Measurements from ENCODE around the gene MORN1.

MORN1 gene

DNA sequence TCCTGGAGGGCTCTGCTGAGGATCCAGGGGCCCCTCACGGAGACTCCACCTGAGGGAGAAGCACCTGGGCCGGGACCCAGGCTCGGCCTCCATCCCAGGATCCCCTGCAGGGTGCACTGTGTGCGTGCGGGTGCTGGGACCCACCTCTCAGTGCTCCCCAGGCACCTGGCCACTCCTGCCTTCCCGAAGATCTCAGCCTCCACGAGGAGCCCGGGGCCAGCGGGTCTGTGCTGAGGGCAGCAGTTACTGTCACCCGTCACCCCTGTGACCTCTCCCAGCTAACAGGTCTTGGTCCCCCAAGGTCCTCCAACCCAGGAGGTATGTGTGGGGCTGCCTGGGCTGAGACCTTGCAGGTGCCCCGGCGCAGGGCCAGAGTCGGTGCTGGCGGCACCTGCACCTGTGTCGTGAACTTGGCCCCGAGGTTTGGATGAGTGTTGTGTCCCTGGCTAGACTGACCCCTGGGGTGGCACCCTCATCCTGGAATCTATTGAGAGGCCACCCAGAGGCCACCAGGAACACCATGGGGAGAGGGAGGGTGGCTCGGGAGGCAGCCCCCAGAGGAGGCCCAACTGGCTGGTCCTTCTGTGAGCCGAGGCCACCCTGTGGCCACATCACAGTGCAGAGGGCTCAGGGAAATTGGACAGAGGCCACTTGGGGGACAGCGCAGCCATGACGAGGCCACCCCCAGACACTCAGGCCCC lies 17.7 kb downstream of the MORN1 start:
- DNase-seq (ENCODE audit: low read depth), result no peak

DNA sequence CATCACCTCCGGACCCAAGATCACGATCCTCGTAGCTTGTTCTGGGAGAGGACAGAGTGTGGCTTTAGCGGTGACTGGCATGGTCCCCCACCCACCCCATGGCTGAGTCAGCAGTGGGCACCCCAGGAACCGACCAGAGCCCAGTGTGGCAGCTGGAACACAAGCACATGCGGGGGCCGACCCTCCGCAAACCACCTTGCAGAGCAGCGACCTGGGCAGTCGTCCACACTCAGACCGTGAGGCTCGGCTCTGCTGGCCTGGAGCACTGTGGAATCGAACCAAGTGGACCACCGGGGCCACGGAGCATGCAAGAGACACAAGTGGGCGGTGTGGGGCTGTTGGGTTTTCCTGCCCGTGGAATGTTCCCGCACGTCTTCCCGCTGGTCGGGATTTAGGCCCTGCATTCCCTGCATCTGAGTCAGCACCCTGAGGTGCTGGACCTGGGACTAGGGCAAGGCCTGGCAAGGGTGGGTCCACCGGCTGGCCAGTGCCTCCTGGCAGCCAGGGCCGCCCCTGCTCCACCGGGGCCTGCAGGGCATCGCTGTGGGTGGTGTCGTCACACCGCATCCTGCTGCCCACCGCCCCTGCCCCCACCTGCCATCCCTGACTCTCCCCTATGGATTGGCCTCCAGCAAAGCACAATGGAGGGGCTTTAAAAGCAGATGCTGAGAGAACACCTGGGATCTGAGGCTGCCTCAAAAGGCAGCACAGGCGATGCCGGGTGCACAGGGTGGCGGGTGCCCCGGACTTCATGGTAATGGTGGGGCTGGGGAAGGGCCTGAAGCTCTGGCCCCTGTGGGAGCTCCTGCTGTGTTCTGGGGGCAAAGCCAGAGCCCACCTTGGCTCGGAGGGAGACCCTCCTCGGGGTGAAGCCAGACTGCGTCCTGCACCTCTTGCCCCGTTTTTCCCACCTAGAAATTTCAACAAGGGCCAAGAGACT lies 18.5 kb downstream of the MORN1 start:
- no peak for DNase-seq (ENCODE audit: low read depth)

DNA sequence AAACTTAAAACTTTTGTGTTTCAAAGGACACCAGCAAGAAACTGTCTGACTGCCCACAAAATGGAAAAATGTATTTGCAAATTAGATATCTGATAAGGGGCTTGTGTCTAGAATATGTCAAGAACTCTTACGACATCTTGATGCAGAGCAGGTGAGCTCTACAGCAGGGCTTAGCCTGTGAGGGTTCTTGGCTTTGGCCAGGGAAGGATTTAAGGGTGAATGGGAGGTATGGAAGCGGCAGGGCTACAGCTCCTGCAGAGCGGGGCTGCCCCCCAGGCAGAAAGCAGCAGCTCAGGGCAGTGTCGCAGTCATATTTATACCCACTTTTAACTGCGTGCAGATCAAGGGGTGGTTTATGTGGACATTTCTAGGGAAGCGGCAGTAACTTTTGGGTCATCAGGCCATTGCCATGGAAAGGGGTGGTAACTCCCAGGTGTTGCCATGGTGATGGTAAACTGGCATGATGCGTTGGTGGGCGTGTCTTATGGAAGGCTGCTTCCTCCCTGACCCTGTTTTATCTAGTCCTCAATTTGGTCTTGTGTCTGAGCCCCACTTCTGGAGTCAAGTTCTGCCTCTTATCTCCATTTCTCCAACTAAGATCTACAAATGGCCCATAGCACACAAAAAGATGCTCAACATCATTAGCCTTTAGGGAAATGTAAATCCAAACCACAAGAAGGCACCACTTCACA lies 23.2 kb downstream of the MORN1 start:
- no peak for DNase-seq (ENCODE audit: low read depth)

DNA sequence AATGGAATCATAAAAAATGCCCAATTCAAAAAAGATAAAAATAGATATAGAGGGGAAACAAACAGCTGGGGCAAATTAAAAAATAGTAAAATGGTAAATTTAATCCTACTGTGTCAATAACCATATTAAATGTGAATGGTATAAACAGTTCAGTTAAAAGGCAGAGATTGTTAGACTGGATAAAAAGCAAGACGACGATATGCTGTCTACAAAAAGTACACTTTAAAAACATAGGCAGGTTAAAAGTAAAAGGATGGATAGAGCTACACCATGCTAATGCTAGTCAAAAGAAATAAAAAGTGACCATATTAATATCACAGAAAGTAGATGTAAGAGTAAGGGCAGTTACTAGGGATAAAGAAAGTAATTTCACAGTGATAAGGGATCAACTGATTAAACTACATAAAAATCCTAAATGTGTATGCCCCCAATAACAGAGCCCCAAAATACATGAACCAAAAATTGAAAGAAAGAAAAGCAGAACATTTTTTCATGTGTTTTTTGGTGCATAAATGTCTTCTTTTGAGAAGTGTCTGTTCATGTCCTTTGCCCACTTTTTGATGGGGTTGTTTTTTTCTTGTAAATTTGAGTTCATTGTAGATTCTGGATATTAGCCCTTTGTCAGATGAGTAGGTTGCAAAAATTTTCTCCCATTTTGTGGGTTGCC lies 27.4 kb downstream of the MORN1 start:
- no peak for DNase-seq (ENCODE audit: low read depth)

DNA sequence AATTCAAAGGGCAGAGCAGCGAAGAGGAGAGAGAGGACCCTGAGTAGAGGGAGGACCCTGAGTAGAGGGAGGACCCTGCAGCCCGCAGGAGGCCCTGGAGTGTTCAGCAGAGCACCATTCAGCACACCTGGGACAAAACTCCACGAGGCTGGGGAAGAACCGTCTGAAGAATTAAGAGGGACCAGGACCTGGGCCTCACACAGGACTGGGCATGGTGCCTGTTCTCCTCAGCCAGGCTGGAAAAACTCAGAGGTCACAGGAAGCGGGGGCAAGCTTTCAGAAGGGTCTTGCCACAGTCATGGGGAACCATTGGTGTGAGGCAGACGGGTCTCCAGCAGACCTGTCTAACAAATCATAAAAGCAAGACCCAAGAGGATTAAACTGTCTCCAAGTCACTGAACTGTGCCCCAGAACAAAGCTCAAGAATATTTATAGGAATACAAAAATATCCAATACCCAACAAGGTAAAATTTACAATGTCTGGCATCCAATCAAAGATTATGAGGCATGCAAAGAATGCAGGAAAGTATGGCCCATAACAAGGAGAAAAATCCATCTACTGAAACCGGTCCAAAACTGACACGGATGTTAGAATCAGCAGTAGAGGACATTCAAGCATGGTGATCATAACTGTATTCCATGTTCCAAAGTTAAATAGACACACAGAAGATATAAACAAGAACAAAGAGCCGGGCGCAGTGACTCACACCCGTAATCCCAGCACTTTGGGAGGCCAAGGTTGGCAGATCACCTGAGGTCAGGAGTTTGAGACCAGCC lies 30.6 kb downstream of the MORN1 start:
- DNase-seq (ENCODE audit: low read depth), result no peak

DNA sequence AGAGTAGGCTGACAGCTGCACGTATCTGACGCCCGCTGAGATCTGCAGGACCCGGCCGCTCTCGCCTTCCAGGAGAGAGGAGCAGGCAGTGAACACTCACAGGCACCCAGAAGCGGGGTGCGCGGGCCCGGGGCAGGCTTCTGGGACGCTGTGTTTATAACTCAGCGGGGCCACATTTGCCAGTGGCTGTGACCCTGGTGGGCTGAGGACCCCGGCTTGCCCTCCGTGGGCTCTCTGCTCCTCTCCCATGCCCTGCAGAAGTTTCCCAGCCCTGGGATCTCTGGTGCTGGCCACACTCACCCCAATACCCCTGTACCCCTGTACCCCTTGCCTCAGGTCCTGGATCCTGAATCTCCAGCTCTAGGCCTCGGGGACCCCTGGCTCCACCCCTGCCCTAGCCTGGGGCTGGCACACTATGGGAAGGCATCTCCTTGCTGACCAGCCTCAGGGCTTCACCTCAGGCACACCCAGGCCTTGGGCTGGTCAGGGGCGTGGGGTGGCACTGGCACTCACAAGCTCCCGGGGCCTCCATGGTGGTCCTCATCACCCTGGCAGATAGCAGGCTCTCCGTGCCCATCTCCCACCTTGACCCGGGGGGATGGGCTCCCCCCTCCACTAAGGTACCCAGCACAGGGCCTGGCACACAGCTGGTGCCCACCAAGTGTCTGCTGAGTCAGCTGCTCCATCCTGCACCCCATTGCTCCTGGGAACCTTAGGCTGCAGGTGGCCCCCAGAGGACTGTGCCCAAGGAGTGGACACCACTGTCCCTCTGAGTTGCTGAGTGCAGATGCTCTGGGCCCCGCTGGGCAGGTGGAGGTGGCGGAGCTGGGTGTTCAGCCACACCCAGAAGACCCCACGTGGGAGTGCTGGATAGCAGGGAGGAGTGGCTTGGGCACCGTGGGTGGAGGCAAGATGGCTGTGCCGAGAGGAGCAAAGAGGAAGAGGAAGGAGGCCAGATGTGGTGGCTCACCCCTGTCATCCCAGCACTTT lies 32.4 kb downstream of the MORN1 start:
- no peak for DNase-seq (ENCODE audit: low read depth)

DNA sequence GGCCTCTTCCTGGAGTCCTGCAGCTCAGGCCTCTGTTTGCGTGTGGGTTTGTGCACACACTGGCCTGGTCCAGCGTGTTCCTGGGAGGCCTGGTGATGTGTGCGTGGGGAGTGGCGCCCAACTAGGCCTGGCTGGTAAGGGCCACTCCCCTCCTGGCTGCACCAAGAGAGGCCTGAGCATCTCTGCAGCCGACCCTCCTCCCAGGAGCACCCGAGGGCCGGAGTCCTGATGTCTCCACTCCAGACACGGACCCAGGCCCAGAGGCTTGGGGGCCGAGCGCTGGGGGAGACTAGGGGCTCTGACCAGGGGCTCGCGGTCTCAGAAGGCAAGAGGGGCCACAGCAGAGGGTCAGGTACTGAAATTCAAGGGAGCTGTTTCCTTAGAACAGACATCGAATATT lies 33.3 kb downstream of the MORN1 start:
- no peak for DNase-seq (ENCODE audit: low read depth)

DNA sequence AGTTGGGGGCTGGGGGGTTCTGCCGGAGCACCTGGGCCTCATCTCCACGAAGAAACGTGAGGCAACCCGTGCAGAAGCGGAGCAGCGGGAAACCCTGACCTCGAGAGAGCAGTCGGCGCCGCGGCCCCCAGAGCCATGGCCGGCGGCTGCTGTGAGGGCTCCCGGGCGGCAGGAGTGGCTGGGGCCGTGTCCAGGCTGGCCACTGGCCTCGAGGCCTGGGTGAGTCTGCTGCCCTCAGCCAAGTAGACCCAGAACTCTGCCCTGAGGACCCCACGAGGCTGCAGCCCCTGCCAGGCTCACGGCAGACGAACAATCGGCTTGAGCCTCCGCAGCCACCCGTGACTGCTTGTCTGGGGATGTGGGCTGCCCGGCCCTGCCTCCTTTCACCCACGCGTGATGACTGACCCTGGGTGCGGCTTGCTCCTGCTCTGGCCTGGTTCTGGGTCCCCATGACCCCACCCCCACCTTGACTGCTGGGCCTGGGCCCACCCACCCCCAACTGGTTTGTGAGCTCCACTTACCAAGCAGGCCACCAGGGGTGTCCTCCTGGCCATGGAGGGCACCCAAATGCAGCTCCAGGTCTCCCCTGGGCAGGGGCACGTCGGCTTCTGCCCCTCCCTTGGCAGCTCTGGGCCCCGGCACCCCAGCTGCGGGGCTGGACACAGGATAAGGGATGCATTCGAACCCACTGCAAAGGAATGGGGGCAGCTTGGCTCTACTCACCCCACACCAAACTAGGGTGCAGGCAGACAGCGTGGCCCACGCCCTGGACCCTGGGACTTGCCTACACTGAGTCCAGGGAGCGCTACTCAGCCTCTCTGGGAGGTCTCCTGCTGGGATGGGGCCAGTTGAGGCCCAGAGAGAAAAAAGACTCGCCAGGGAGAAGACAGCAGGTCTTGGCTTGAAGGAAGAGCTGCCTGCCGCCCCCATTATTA lies 34.2 kb downstream of the MORN1 start:
- DNase-seq (ENCODE audit: low read depth), result no peak

DNA sequence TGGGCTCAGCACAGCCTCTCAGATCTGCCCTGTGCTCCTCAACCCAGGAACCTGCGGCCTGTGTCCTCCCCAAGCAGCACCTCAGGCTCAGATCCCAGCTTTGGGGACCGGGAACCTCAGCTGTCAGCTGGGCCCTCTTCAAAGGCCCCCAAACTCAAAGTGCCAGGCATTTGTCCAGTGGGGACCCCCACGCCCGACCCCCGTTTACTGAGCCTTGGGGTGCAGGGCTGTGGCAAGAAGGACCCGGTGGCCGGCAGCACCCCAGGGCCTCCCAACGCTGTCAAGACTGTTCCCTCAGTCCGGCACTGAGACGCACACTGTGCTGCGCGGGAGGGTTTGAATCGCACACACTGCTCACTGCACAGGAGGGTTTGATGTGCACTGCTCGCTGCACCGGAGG lies 35.0 kb downstream of the MORN1 start:
- no peak for DNase-seq (ENCODE audit: low read depth)

DNA sequence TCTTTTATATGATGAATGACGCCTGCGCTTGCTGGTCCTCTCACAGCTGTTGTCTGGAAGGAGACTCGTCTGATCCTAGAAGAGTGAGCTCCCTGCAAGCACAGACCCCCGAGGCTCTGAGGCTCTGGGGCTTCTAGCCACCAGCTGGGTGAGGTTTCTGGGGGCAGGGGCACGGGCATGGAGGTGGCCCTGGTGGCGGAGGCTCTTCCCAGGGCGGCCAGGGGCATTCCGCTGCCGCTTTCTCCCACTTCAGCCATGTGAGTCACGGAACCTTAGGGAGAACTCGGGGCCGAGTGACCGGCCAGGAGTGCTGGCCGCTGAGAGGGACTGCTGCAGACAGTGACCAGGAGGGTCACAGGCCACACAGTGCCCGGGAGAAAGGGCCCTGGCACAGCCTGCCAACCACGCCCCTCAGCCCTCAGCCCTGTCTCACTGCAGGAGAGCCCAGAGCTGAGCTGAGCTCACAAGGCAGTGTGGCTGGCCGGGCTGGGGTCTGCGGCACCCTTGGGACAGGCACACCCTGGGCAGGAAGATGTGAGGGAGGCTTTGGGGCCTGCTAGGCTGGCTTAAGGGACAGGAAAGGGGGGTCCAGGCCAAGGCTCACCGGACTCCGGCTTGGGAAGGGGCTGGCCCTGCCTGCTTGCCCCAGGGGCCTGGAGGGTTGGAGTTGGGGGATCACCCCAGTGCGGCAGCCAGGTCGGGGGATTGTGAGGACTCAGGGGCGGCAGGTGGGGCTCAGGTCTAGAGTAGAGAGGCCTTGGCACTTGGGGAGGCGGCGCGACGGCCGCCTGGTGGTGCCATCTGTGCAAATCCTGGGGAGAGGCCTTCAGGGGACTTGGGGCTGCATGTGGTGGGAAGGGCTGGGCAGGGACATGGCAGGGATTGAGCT lies 35.7 kb downstream of the MORN1 start:
- no peak for DNase-seq (ENCODE audit: low read depth)

DNA sequence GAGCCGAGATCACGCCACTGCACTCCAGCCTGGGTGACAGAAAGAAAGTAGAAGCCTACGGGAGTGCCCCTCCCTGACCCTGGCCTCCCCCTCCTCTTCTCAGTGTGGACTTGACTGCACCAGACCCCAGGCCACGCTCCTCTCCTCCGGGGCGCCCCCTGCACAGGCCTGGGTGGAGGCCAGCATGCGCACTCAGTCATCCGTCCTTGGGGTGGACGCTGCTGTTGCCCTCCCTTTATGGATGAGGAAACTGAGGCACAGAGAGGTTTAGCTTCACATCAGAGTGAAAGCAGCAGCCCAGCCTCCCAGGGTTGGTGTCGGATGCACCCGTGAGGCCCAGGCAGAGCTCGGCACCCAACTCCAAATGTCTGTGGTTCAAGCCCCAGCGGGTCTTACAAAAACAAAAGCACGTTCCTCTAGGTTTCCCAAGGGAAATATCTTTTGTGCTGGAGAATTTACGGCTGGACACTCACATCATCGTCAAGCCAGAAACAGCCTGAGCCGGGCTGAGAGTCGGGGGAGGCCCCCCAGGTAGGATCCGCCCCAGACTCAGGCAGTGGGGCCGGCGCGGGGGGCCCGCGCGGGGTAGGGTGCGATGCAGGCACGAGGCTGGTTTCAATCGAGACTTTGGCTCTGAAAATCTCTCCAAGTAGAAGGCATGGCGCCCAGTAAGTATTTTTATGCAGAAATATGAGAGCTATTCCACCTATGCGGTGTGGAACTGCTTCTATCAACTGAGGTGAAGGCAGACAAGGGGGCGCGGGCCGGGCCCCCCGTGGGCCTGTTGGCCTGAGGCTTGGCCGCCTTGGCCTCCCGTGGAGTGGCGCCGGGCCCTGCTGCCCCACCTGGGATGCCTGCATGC lies 36.6 kb downstream of the MORN1 start:
- DNase-seq (ENCODE audit: low read depth), result no peak

DNA sequence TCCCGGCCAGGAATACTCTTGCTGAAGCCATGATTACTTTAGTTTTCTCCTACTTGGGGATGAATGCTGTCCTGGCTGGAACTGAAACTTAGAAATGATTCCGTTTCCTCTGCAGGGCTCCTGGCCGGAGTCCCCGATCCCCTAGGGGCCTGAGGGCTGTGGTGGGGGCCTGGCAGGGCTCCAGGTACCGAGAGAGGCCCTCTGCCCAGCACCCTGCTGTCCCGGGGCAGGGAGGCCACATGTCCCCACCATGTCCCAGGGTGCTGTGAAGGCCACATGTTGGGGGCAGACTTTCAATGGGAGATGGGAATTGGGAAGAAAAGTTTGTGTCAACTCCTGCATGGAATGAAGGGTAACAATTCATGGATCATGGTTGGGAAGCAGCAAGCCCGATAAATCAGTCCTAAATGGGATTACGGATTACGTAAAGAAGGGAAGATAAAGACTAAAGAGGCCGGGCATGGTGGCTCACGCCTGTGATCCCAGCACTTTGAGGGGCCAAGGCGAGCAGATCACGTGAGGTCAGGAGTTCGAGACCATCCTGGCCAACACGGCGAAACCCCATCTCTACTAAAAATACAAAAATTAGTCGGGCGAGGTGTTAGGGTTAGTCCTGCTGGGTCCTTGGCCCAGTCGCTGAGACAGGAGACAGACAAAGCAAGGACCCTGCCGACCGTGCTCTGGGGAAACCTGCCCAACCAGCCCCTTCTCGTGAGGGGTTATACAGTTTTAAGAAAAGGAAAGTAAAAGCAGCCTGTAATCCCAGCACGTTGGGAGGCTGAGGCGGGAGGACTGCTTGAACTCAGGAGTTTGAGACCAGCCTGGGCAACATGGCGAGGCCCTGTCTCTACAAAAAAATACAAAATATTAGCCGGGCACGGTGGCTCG lies 37.6 kb downstream of the MORN1 start:
- no peak for DNase-seq (ENCODE audit: low read depth)

DNA sequence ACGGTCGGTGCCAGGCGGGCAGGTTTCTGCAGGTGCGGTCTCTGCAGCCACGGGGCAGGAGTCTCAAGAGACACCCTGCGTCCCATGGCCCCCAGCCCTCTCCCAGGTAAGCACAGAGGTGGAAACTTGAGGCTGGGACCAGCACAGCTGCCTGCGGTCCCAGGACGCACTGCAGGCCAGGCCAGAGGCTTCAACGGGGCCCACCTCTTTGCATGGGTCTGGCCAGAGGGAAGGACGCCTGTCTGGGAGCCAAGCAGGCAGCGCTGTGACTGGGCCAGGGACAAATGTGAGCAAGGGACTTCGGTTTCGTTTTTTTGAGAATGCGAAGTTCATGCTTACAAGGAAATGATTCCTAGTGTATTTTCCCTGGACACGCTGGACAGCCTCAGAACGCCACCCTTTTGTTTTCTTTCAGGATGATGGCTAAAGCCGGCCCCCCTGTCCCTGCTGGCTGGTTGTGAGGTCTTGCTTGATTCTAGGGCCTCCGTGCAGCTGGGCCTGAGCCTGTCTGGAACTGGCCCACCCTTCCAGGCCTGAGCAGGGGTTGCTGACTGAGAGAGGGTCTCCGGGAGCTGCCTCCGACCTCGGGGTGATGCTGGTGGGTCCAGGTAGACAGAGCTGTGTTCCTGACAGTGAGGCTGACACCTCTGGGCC lies 38.3 kb downstream of the MORN1 start:
- no peak for DNase-seq (ENCODE audit: low read depth)

DNA sequence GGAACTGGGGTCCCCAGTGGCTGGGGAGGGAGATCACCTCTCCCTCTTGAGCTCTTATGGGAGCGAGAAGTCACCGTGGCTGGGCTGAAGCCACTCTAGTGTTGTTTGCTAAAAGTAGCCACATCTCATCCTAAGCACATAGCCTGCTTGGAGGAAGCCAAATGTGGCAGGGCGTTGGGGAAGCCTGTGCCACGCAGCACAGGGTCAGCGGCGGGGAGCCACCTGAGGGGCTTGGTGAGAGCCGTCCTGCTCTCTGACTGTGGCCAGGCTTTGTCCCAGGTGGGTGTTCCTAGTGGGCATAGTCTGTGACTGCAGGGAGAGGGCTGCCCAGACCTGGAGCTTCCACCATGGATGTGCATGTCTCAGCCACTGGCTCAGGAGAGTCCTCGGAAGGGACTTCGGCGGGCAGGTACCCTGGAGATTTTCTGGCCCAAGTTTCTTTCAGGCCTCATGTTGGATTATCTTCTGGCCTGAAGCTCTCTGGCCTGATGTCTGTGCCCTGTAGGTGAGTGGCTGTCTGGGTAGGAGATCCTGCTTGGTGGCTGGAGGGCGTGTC lies 38.9 kb downstream of the MORN1 start:
- DNase-seq (ENCODE audit: low read depth), result no peak

DNA sequence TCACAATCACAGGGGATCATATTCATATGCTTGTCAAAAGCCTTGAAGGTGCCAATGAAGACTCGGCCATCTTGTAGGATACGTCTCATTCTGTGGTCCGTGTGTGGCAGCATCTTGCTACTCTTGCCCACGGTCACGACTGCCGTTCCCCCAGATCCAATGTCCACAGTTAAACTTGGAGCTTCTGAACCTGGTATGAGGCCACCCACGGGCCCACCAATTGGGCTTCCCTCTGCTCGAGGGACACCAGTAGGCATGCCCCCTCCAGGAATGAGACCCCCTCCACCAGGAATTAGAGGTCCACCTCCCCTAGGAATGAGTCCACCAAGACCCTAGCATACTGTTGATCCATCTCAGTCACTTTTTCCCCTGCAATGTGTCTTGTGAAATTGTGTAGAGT lies 39.6 kb downstream of the MORN1 start:
- DNase-seq (ENCODE audit: low read depth), result no peak
